ENCODE results near the gene RIN3.

The RIN3 gene

DNA sequence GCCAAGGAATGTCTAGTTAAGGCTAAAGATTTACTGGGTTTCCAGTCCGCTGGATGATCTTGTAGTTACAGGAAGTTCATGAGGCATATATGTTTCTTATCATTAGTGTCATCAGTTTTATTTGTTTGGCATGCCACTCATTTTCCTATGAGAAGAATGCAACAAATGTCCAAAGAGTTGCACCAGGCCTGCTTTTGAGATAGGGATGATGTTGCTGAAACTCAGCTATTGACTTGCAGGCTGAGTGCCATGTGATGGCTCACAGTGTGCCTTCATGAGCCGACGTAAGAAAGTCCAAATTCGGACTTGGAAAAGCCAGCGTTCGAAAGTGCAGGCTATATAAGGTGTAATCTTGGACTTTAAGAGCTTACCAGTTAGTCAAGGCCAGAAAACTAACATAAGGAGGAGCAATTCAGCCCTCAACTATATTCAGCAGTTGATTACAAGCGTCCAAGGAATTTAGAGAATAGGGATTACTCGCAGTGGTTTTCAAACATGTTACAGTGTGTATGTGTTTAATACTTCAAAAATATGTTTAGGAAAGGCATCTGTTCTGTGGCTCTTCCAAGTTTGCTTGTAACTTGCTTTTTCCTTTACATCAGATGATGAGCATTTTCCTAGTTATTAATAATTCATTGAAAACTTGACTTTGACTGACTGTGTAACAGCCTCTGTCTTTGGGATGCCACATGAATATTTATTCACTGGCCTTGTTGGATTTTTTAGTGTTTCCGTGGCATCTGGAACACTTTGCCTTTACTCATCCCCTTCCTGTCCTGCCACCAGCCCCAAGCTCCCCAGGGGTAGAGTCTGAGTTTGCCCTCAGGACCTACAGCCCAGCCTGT is 133.6 kb downstream of the RIN3 start:
- DNase-seq (ENCODE audit: low spot score): no peak

DNA sequence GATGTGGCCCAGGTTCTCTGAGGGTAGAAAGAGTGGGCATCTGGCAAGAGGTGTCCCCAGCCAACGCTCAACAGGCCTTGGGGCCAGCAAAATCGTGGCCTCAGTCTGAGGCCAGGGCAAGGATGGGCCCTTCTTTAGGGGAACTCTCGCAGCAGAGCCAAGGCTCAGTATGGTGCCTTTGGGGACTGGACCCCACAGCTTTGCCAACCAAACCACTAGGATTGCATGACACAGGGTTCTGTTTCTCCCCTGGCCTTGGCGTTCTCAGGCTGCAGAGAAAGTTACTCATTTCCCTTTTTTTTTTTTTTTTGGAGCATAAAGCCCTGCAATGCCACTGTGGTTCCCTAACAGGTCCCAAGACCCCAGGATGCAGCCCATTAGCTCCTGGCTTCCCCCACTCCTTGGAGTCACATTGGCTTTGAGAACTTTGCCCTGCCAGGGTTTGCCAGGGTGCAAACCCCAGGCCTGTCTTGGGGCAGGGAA is 134.3 kb downstream of the RIN3 start:
- no peak for DNase-seq (ENCODE audit: low spot score)

DNA sequence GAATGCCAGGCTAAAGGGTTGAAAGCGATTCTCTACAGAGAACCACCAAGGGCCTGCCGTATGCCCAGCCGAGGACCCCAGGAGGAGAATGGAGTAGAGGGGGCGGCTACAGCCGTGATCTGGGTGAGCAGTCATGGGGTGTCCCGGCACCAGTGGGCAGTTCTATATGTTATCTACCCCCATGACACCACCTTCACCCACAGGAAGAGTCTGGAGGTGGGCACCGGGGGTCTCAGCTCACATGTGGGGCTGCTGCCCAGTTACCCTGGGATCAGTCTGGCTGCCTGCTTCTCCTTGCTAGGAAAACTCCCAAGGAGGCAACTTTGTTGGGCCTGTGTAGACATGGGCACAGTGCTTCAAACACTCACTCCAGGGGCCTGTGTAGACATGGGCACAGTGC is 135.5 kb downstream of the RIN3 start:
- no peak for DNase-seq (ENCODE audit: low spot score)

DNA sequence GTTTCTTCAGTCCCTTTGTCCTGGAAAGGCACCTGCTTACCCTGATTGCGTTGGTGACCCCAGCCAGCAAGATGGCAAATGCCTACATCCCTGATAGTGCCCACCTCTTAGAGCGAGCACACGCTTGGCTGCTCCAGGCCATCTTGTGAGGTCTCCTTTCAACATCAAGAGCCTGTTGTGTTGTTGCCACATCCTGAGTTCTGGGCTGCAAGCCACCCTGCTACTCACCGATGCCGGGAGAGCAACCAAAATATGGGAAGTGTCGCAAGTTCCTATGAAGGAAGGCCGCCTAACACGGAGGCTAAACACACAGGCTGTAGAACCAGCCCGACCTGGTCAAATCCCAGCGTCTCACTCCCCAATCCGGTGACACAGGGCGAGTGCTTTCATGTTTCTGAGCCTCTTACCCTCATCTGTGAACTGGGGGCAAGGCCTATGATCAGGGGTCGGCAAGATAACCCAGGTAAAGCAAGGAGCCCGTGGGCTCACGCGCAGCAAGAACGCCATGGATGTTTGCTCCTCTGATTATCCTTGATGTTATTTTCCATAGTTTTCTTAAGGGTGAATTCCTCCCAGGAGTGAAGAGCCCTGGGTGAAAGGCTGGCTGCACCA is 136.5 kb downstream of the RIN3 start:
- no peak for DNase-seq (ENCODE audit: low spot score)

DNA sequence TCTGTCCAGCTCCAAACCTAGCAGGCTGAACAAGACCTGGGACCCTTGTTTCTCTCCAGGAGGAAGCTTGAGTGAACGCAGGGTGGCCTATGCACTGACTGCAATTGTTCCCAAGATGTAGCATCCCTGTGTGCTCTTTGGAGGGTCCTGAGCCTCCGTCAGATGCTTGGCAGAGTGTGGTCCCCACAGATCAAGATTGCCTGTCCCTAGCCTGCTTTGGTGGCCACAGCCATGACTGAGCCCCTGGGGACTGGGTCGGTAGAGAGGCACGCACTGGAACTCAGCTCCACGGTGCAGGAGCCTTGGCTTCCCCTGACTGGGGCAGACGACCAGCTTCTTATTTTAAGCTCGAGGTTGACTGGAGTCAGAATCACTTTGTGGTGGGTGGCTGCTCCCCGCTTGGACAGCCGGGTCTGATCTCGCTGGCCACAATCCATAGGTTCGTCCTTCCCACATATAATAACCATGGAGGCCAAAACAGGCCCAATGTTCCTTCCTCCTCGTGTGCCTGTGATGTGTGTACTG is 137.1 kb downstream of the RIN3 start:
- DNase-seq (ENCODE audit: low spot score): no peak

DNA sequence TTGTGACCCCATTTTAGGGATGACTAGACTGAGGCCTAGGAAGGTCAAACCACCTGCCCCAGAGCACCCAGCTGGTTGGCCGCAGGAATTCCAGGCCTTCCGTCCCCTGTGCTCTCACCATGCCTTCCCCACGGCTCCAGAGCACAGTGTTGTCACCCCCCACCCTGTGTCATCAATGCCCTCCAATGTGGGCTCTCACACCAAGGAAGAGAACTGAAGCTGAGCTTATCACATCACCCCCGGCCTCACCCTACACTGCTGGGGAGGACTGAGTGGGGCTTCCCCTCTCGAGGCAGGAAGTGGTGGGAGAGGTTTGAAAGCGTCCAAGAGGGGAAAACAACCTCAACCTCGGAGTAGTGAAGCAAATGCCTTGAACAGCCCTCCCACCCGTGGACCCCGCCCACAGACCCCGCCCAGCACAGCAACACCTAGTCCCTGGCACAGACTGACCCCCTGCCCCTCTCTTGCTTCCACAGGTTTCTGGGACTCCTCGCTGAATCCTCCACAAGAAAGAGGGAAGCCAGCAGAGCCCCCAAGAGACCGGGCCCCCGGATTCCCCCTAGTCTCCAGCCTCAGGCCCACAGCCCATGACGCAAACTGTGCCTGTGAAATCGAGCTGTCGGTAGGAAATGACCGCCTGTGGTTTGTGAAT is 137.7 kb downstream of the RIN3 start:
- DNase-seq (ENCODE audit: low spot score): no peak

DNA sequence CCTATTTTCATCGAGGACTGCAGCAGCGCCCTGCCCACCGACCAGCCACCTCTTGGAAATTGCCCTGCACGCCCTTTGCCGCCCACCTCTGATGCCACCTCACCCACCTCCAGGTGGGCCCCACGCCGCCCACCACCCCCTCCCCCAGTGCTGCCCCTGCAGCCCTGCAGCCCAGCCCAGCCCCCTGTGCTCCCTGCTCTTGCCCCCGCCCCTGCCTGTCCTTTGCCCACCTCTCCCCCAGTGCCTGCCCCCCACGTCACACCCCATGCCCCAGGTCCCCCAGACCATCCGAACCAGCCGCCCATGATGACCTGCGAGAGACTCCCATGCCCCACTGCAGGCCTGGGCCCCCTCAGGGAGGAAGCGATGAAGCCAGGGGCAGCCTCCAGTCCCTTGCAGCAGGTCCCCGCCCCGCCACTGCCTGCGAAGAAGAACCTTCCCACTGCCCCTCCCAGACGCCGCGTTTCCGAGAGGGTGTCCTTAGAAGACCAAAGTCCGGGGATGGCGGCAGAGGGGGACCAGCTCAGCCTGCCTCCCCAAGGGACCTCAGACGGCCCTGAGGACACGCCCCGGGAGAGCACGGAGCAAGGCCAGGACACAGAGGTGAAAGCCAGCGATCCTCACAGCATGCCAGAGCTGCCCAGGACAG is 138.3 kb downstream of the RIN3 start:
- DNase-seq (ENCODE audit: low spot score): no peak

DNA sequence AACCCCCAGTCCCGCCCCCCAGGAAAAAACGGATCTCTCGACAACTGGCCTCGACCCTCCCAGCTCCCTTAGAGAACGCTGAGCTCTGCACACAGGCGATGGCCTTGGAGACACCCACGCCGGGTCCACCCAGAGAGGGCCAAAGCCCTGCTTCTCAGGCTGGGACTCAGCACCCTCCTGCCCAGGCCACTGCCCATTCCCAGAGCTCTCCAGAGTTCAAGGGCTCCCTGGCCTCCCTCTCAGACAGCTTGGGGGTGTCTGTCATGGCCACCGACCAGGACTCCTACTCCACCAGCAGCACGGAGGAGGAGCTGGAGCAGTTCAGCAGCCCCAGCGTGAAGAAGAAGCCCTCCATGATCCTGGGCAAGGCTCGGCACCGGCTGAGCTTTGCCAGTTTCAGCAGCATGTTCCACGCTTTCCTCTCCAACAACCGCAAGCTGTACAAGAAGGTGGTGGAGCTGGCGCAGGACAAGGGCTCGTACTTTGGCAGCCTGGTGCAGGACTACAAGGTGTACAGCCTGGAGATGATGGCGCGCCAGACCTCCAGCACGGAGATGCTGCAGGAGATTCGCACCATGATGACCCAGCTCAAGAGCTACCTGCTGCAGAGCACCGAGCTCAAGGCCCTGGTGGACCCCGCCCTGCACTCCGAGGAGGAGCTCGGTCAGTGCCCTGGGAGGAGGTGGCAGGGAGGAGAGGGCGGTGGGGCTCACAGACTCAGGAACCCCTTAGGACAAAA is 139.0 kb downstream of the RIN3 start:
- no peak for DNase-seq (ENCODE audit: low spot score)

DNA sequence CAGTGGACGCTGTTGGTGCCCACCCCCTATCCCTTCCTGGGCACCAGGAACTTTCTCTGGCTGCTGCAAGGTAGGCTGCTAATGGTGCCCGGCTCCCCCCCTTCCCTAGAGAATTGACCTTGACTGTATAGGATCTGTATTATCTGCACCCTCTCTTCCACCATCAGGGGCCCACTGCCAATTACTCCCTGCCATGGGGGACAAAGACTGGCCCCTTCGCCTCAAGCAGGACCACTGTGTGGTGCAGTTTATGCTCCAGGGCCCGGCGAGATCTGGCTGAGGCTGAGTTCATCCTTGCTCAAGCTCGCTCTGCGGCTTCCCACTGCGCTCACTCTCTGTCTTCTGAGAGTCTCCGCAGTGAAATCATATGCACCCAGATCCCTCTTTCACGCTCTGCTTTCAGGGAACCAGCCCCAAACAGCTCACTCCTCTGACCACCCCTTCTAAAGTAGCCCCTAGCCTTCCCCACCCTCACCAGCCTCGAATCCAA is 139.6 kb downstream of the RIN3 start:
- no peak for DNase-seq (ENCODE audit: low spot score)

DNA sequence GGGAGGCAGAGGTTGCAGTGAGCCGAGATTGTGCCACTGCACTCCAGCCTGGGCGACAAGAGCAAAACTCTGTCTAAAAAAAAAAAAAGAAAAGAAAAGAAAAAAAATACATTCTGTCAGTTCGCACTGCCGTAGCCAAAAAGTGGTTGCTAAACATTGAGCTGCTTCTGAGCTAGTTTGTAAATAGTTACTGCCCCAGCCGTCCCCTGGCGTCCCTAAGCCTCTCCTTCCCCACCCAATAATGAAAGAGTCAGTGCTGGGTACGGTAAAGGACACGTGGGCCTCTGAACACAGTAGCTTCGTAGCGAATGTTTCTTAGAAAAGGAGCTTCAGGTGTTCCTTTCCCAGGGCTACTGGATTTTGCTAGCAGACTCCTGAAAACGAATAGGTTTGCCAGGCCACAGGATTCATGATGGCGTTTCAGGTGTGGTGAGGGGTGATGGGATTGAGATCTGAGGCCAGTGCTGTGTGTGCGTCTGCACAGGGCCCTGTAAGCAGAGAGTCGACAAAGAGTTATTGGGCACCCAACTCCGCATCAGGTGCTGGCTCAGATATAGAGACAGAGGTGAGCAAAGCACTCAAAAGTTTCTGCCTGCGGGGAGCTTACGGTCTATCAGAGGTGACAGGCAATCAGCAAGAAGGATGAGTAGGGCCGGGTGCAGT is 140.8 kb downstream of the RIN3 start:
- no peak for DNase-seq (ENCODE audit: low spot score)

DNA sequence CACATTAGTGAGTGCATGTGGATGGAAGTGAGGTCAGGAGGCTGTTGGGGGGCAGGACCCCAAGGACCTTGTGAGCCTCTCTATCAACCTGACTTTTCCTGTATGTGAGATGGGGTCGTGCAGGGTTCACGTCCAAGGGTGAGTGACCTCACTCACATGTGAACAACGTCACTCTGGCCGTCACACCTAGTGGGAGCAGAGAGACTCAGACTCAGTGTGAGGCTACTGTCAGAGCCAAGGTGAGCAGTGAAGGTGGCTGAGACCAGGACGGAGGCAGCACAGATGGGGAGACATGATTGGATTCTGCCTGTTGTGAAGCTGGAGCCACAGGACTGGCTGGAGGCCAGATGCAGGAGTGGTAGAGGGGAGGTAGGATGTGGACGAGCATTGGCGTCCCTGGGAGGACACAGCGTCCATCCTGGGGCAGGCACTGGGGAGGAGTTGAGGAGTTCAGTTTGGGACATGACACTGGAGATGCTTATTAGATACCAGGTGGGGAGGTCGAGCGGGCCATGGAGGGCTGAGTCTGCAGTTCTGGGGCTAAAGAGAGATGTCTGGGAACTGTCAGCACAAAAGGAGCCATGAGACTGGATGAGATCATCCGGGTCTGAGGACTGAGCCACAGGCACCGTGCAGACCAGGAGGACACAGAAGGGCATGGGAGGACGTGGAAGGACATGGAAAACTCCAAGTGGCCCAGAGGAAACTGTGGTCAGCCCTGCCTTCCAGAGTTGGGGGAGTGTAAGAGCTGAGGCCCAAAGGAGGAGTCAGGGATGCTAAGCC is 142.0 kb downstream of the RIN3 start:
- DNase-seq (ENCODE audit: low spot score): no peak

DNA sequence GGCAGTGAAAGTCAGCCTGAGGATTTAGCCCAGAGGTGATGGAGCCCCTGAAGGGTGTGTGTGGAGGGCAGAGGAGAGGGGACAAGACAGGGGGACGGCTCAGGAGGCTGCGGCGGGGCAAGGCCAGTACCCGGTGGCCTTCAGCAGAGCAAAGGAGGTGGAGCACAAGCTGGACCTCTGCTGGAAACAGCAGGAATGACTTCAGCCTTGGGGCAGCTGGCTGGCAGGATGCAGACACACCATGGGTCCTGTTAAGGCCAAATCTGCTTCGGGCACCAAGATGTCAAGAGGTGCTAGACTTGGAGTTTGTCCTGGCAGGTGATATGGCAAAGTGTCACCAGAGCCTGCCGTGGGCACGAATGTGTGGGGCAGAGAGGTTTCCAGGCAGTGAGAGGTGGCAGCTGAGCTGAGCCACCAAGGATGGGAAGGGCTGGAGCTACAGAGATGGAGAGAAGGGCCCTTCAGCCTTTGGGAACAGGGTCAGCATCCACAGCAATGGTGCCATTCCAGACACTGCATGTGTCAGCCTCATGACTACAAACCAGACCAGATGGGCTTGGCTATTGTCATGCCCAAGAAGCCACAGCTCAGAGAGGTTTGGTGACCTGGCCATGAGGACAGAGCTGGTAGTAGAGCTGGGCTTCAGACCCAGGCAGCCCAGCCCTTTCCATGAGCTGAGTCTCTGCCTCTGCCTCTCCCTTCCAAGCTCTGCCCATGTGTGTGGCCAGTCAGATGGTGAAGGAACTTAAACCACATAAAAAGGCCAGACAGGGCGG is 142.9 kb downstream of the RIN3 start:
- DNase-seq (ENCODE audit: low spot score): no peak

DNA sequence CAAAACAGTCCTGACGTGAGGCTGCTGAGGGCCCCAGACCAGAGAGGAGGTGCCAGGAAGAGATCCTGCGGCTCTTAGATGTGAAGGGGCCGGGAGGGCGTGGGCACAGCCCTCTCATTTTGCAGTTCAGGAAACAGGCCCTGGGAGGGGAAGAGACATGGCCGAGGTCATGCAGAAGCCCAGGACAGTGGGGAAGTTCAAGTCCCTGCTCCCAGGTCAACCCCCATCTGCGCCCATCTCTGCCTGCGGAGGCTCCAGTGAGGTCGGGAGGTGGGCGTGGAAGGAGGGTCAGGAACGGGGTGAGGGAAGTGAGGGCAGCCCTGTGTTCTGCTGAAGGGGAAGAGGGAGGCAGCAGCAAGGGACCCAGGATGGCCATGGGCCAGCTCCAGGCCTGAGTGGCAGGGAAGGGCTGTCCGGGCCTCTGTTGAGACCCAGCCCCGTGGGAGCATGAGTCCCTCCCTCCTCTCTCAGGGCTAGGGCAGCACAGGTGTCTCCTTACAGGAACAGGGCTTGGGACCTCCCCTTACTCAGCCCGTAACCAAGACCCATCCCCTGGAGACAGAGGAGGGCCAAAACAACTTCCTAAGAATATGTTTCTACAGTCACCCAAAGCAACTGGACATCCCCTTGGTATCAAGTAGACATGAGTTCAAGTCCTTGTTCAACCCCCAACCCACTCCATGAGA is 144.0 kb downstream of the RIN3 start:
- no peak for DNase-seq (ENCODE audit: low spot score)

DNA sequence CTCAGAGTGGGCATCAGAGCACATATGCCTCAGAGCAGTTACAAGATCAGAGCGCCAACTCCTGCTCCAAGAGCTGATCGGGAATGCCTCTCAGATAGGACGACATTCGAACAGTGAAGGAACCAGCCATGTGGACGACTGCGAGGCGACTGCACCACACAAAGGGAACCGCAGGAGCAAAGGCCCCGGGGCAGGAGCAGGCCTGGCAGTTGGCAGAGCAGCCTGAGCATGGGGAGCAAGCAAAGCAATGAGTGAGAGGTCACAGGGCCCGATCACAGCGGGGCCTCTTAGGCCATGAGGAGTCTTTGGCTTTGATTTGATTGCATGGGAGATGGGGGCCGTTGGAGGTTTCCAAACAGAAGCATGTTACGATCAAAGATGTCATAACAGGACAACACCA is 144.6 kb downstream of the RIN3 start:
- no peak for DNase-seq (ENCODE audit: low spot score)

DNA sequence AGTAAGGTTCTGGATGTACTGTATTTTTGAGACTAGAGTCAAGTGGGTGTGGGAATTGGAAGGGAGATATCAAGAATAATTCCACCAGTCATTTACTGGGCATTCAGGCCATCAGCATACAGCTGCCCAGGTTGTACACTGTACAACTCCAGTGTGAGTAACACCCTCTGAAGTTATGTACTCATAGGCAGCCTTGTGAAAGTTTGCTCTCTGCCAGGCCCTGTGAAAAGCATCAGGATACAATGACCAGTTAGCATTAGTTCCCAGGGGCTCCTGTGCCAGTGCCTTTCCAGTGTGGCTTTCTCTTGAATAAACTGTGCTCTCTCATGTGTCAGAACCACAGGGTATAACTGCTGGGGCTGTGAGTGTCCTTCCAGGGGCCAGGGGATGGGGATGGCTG is 145.1 kb downstream of the RIN3 start:
- DNase-seq (ENCODE audit: low spot score): no peak

DNA sequence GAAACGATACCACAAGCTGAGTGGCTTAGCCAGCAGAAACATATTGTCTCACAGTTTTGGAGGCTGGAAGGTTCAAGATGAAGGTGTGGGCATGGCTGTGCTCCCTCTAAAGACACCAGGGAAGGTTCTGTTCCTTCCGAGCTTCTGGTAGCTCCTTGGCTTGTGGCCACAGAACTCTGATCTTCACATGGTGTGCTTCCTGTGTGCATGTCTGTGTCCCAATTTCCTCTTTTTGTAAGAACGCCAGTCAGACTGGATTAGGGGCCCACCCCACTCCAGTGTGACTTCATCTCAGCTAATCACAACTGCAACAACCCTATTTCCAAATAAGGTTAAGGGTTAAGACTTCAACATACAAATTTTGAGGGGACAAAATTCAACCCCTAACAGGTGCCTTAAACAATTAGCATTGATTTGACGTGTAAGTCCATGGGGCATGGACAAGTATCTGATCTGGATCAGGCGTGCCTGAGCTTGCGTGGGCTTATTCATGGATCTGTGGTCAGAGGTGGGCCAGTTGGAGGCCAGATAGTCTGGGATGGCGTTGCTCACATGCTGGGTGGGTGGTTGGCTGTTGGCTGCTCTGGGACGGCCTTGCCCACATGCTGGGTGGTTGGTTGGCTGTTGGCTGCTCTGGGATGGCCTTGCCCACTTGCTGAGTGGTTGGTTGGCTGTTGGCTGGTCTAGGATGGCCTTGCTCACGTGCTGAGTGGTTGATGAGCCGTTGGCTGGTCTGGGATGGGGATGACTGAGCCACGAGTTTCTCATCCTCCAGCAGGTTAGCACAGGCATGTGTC is 146.4 kb downstream of the RIN3 start:
- no peak for DNase-seq (ENCODE audit: low spot score)

DNA sequence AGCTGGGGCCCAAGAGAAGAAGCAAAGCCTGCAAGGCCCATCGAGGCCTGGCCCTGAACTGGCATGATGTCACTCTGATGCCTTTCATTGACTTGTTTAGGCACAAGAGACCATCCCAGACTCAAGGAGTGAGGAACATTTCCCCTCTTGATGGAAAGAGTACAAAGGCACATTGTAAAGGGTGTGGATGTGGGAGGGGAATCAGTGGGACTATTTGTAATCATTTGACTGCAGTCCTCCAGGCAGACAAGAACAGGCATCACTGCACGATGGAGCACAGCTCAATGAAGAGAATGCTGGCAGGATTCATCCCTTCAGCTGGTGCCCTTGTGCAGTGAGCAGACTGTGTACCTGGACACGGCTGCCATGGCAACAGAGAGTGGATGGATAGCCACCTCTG is 147.0 kb downstream of the RIN3 start:
- no peak for DNase-seq (ENCODE audit: low spot score)

DNA sequence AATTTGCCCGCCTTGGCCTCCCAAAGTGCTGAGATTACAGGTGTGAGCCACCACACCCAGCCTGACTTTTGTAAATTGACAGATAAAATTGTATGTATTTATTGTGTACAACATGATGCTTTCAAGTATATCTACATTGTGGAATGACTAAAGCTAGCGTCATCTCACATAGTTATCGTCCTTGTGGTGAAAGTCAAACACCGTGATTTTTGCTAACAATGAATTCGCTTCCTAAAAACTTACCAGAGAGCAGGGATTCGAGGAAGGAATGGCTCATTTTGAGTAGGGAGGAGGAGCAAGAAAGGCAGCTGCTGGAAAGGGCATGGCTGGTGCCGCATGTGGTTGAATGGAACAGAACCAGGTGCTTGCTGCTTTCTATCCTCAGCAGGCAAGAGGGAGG is 149.5 kb downstream of the RIN3 start:
- DNase-seq (ENCODE audit: low spot score): no peak
